Duodenal mucosa (tissue), 2 donors: ENCODE measurements around the gene LPAR2.
A peak's percentile ranks its signal among the peaks of the same experiment; 100 is the strongest.

Source experiments
- H3K27ac ChIP-seq: one replicate; pipeline ENCODE4 v1.7.0; 2013; ENCODE audit warnings: low read depth, low read length
- H3K27me3 ChIP-seq, 2 donors: one replicate each; pipeline ENCODE4 v1.7.0; 2013; ENCODE audit warnings: low read length in 2 of 2, control low read depth in 1 of 2; ENCODE audit not compliant: insufficient read depth in 2 of 2, control insufficient read depth in 1 of 2
- H3K36me3 ChIP-seq, 2 donors: one replicate each; pipeline ENCODE4 v1.7.0; 2013; ENCODE audit warnings: low read length in 2 of 2, control low read depth in 1 of 2; ENCODE audit not compliant: insufficient read depth in 2 of 2, control insufficient read depth in 1 of 2
- H3K4me1 ChIP-seq, 2 donors: one replicate each; pipeline ENCODE4 v1.7.0; 2013; ENCODE audit warnings: low read length in 2 of 2, control low read depth in 1 of 2; ENCODE audit not compliant: insufficient read depth in 2 of 2, control insufficient read depth in 1 of 2
- H3K4me3 ChIP-seq, 2 donors: one replicate each; pipeline ENCODE4 v1.7.0; 2013; ENCODE audit warnings: low read length in 2 of 2, low read depth in 1 of 2
- H3K9ac ChIP-seq, 2 donors: one replicate each; pipeline ENCODE4 v1.7.0; 2013; ENCODE audit warnings: low read length in 2 of 2, low read depth in 1 of 2
- H3K9me3 ChIP-seq, 2 donors: one replicate each; pipeline ENCODE4 v1.7.0; 2013; ENCODE audit warnings: low read length in 2 of 2, control low read depth in 1 of 2; ENCODE audit not compliant: control insufficient read depth in 1 of 2

Gene LPAR2

GRCh38 chr19:19643158-19644053 lies 15.4 kb upstream of the LPAR2 start, which contains the start of gene GMIP:
Gene GMIP, minus strand, starts transcription at chr19:19643657. Its CDS starts 128 bp downstream, at chr19:19643529.
- H3K9me3 ChIP-seq: no peaks in the 10 kb centered on the region
- H3K9ac ChIP-seq: peak within 1 kb of the TSS; percentile 84 to 87
- peaks cover 16 to 41% of the 10 kb centered on the region in 2 donors for H3K36me3 ChIP-seq
- peak within 1 kb of the TSS; percentile 86 to 96 for H3K4me3 ChIP-seq
- H3K4me1 ChIP-seq: peaks cover 6 to 15% of the 10 kb centered on the region in 2 donors
- peak within 1 kb of the TSS; percentile 75 for H3K27ac ChIP-seq
- no peaks in the 10 kb centered on the region for H3K27me3 ChIP-seq

- peaks cover 16 to 44% of the 10 kb centered on the region in 2 donors for H3K36me3 ChIP-seq
- peaks cover 6 to 15% of the 10 kb centered on the region in 2 donors for H3K4me1 ChIP-seq
- H3K9me3 ChIP-seq: no peaks in the 10 kb centered on the region
- peak overlapping the region; percentile 86 to 96 for H3K4me3 ChIP-seq
- H3K27me3 ChIP-seq: no peaks in the 10 kb centered on the region
- H3K9ac ChIP-seq: peak overlapping the region; percentile 84 to 87
- H3K27ac ChIP-seq: peak overlapping the region; percentile 20
Observed at GRCh38 chr19:19642506-19643157, 14.6 kb upstream of the LPAR2 start.

- no peak overlapping the region for H3K27ac ChIP-seq
- H3K27me3 ChIP-seq: no peaks in the 10 kb centered on the region
- H3K36me3 ChIP-seq: peaks cover 33 to 36% of the 10 kb centered on the region in 2 donors
Observed at GRCh38 chr19:19637523-19638251, 9.7 kb upstream of the LPAR2 start.

GRCh38 chr19:19637186-19637522 lies 9.1 kb upstream of the LPAR2 start:
- Histone ChIP-seq H3K27ac (no peak overlapping the region), H3K9me3 (no peaks in the 10 kb centered on the region), H3K27me3 (no peaks in the 10 kb centered on the region), H3K36me3 (peaks cover 33 to 36% of the 10 kb centered on the region in 2 donors), H3K4me1 (peaks cover 0 to 6% of the 10 kb centered on the region in 2 donors), H3K9ac (no peak overlapping the region), H3K4me3 (no peak overlapping the region)

More at GRCh38 chr19:19637523-19638251, 9.7 kb upstream of the LPAR2 start:
- Histone ChIP-seq H3K4me1 (peaks cover 3 to 12% of the 10 kb centered on the region in 2 donors), H3K9me3 (no peaks in the 10 kb centered on the region), H3K9ac (no peak overlapping the region), H3K4me3 (no peak overlapping the region)

- H3K27me3 ChIP-seq: no peaks in the 10 kb centered on the region
- peaks cover 33 to 36% of the 10 kb centered on the region in 2 donors for H3K36me3 ChIP-seq
- H3K9me3 ChIP-seq: no peaks in the 10 kb centered on the region
- no peak overlapping the region for H3K27ac ChIP-seq
- peaks cover 0 to 1% of the 10 kb centered on the region in 2 donors for H3K4me1 ChIP-seq
- no peak overlapping the region for H3K9ac ChIP-seq
- H3K4me3 ChIP-seq: no peak overlapping the region
Observed at GRCh38 chr19:19636573-19637185, 8.7 kb upstream of the LPAR2 start.

GRCh38 chr19:19635313-19635702 lies 7.3 kb upstream of the LPAR2 start:
- no peak overlapping the region for H3K9ac ChIP-seq
- peaks cover 31 to 34% of the 10 kb centered on the region in 2 donors for H3K36me3 ChIP-seq
- no peaks in the 10 kb centered on the region for H3K27me3 ChIP-seq
- no peaks in the 10 kb centered on the region for H3K9me3 ChIP-seq
- no peak overlapping the region for H3K4me3 ChIP-seq
- no peak overlapping the region for H3K27ac ChIP-seq
- no peaks in the 10 kb centered on the region for H3K4me1 ChIP-seq

GRCh38 chr19:19634516-19635312 lies 6.7 kb upstream of the LPAR2 start:
- Histone ChIP-seq H3K4me1 (no peaks in the 10 kb centered on the region), H3K36me3 (peaks cover 28 to 29% of the 10 kb centered on the region in 2 donors), H3K27me3 (no peaks in the 10 kb centered on the region)

GRCh38 chr19:19633711-19634515 lies 5.9 kb upstream of the LPAR2 start:
- H3K4me3 ChIP-seq: no peak overlapping the region
- H3K27ac ChIP-seq: no peak overlapping the region
- H3K4me1 ChIP-seq: no peaks in the 10 kb centered on the region
- no peak overlapping the region for H3K9ac ChIP-seq
- H3K27me3 ChIP-seq: no peaks in the 10 kb centered on the region
- H3K36me3 ChIP-seq: peaks cover 27 to 29% of the 10 kb centered on the region in 2 donors
- H3K9me3 ChIP-seq: no peaks in the 10 kb centered on the region

More at GRCh38 chr19:19634516-19635312, 6.7 kb upstream of the LPAR2 start:
- Histone ChIP-seq H3K9ac (no peak overlapping the region), H3K9me3 (no peaks in the 10 kb centered on the region), H3K4me3 (no peak overlapping the region), H3K27ac (no peak overlapping the region)
